Testis (tissue), 2 donors: Measurements from ENCODE around the gene RNF19B.

Source experiments
- CTCF ChIP-seq, 3 experiments: fragments of 450-650 bp in 2 of 3; fragments of 200-600 bp in 1 of 3; sonication (generic) in 1 of 3; IDR thresholded peaks; one replicate each; pipeline ENCODE4 v1.5.1; 2016 to 2019; ENCODE audit warnings: antibody characterized with exemption in 3 of 3, mild to moderate bottlenecking in 2 of 3, moderate library complexity in 1 of 3
- POLR2A ChIP-seq: fragments of 450-650 bp; IDR thresholded peaks from one replicate; pipeline ENCODE4 v1.6.1; 2017; ENCODE audit warnings: antibody characterized with exemption, mild to moderate bottlenecking, moderate library complexity

GRCh38 chr1:32990887-32991286 is 26.3 kb upstream of the RNF19B start:
- TF ChIP-seq CTCF (IDR thresholded peaks at IDR 0.05), result no peak
- no peak for TF ChIP-seq POLR2A
